Right lobe of liver (tissue), 4 donors: ENCODE data around the gene REG1A.

Experiments used
- CTCF ChIP-seq, 4 donors: fragments of 200-600 bp in 3 of 4; fragments of 450-650 bp in 1 of 4; IDR thresholded peaks; one replicate each; pipeline versions ENCODE4 v1.5.1 to v1.8.0; 2016 to 2022; ENCODE audit warnings: antibody characterized with exemption in 4 of 4, mild to moderate bottlenecking in 2 of 4
- POLR2A ChIP-seq: fragments of 450-650 bp; IDR thresholded peaks from one replicate; pipeline ENCODE4 v1.6.1; 2017; ENCODE audit warnings: antibody characterized with exemption, mild to moderate bottlenecking
- donor health status: DM: no; HTN: no; CAD: no.
- donor health status: DM: no; HTN: no; CAD: no.
- donor health status: DM: no; HTN: yes; CAD: no.

GRCh38 chr2:79125721-79125985 lies 5.4 kb downstream of the REG1A start:
- TF ChIP-seq CTCF (IDR thresholded peaks at IDR 0.05) (no peak), POLR2A (no peak)
